Hematopoietic multipotent progenitor cell treated with erythropoietin and hydrocortisone succinate and interleukin-3 and kit ligand, for 15 days (in vitro differentiated cells): ENCODE measurements around the gene CYP2B6.
"Not testable (repeated sequence)": the region's sequence is repeated elsewhere in the genome, so short reads cannot be mapped to it uniquely, and the experiment has no call there.

Experiments
- DNase-seq: peaks from one replicate; pipeline ENCODE4 v3.0.0-alpha.2; 2015; ENCODE audit warnings: low spot score

Gene CYP2B6

DNA sequence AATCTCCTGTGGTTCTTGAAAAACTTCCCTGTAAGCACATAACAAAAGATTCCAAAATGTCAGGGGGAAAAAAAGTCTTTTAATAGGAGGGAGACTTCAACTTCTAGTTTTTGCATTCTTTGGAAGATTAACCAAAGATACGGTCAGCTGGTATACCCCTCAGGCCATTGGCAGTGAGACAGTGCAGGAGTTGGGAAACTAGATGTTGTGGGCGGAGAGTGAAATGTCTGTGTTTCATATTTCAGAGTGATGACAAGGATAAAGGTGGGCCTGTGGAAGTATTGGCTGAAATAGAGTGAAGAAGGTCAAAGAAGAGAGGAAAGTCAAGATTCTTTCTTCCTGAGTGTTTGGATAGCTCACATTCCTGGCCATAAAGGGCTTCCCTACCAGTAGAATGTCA is 40.8 kb downstream of the CYP2B6 start:
- DNase-seq = no peak

DNA sequence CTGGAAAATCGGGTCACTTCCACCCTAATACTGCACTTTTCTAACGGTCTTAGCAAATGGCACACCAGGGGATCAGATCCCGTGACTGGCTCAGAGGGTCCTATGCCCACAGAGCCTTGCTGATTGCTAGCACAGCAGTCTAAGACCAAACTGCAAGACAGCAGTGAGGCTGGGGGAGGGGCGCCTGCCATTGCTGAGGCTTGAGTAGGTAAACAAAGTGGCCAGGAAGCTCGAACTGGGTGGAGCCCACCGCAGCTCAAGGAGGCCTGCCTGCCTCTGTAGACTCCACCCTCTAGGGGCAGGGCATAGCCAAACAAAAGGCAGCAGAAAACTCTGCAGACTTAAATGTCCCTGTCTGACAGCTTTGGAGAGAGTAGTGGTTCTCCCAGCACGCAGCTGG is 42.2 kb downstream of the CYP2B6 start:
- DNase-seq = not testable (repeated sequence)

DNA sequence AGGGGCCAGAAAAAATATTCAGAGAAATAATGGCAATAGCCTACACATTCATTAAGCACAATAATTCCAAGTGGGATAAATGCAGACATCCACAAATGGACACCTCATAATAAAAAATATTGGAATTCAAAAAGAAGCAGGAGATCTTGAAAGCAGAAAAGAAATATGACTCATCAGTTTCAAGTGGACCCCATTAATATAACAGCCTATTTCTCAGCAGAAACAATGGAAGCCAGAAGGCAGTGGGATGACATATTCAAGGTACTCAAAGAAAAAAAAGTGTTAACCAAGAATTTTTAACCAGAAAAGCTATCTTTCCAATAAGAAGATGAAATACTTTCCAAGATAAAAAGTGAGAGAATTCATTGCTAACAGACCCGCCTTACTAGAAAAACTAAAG is 48.7 kb downstream of the CYP2B6 start:
- no peak for DNase-seq

DNA sequence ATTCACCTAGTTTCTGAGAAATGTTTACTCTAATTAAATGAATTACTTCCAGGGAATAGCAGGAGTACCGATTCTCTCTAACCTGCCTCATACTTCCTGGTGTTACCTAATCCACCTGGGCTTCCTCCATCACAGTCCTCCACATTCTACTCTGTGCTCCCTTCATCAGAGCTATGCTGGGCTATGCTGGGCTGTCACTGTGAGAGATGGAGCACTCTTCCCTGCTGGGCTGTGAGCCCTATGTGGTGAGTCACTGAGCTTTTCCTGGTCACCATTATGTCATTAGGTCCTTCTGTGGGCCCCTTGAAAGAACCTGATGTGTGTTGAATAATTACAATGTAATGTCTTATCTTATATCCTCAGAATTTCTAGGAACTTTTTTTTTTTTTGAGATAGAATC is 54.0 kb downstream of the CYP2B6 start:
- not testable (repeated sequence) for DNase-seq

DNA sequence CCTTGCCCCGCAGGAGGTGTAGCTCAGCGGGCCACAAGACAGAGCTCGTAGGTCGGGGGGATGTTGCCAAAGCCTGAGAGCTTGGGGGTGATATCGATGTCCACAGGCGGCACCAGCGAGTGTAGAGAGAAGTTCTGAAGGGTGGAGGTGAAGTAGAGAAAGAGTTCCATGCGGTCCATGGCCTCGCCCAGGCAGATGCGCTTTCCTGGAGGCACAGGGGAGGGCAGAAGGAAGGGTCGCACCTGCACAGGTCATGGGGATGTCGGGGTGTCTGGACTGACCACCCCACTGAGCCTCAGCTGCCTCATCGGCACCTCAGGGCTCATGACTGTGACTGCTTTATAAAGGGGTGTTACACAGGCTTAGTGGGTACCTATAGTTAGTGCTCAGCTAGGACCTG is 59.3 kb downstream of the CYP2B6 start:
- DNase-seq = no peak

DNA sequence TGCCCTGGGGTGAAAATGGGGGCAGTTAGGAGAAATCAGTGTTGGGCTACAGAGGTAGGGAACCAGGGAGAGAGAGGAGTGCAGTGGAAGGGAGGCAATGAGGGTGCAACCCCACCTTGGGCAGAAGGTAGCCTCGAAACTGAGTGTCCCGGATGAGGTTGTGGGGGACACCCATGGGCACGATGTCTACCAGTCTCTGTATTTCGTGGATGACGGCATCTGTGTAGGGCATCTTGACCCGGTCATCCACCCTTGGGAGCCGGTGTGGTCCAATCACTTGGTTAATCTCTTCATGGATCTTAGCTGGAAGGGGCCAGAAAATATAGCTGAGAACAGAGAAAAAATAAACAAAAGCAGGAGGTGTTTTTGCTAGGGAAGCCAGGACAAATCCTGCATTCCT is 61.1 kb downstream of the CYP2B6 start:
- not testable (repeated sequence) for DNase-seq

DNA sequence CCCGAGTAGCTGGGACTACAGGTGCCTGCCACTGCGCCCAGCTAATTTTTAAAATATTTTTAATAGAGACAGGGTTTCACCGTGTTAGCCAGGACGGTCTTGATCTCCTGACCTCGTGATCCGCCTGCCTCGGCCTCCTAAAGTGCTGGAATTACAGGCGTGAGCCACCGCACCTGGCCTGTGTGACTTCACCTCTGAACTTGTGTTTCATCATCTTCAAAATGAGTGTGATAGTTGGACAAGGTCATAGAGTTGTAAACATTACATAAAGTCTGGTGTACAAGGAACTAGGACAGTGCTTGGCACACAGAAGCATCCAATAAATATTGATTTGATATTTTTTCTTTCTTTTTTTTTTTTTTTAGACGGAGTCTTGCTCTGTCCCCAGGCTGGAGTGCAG is 62.2 kb downstream of the CYP2B6 start:
- not testable (repeated sequence) for DNase-seq

DNA sequence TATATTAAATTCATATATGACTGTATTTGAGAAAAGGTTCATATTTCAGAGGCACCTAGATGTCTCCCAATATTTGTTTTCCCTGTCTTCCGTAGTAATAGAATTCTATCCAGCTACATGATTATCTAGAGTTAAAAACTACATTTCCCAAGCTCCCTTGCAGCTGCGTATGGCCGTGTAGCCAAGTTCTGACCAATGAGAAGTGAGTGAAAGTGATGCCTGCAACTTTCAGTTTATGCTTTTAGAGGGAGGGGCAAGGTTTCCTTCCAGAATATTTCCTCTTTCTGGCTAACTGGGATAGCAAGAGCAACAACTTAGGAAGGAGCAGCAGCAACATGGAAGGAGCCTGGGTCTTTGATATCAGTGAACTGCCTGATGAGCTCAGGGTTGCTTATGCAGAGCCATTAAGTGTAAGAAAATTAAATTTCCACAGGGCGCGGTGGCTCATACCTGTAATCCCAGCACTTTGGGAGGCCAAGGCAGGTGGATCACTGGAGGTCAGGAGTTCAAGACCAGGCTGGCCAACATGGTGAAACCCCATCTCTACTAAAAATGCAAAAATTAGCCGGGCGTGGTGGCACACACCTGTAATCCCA is 74.0 kb downstream of the CYP2B6 start:
- no peak for DNase-seq
